Measurements from ENCODE around the gene DDX43.

DNA sequence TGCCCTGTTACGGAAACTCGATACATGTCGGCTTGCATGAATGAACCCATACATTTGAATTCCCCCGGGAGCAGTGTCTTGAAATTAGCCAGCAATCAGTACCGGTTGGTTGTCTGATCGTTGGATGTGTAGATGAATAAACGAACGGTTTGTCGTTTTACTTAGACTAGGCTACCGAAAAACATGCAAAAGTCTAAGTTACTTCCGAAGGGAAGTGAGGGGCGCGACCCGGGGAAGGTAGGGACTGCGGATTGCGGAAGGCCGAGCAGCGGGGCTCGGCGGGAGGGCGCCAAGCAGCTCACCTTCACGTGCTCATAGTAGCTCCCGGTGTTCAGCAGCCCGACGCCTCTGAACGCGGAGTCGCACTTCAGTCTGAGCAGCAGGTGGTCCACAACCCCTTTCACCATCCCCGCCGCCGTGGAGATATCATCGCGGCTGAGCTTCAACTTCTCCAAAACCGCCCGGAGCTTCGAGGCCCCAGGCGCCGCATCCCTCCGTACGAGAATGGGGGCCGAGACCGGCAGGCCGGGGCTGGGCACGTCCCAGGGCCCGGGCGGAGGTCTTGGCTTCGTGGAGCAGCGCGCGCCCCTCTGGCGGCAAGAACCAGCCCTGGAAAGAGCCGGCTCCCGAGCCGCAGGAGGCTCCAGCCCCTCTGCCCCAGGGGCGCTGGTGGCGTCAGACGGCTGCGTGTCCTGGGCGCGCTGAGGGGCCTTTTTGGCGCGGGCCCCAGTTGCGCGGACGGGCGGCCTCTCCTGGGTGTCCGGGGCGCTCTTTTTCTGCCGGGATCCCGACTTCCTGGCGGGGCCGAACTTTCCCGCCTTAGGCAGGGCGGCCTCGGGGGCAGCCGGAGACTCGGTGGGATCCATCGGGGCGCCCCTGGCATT is 56.8 kb downstream of the DDX43 start:
- TF ChIP-seq CTCF (IDR thresholded peaks at IDR 0.05) (no peak), POLR2A (IDR thresholded peaks at IDR 0.05) (no peak)
